Duodenal mucosa (tissue), 2 donors: Measurements from ENCODE around the gene NLGN1.

ENCODE experiments used
- H3K27ac ChIP-seq: one replicate; pipeline ENCODE4 v1.7.0; 2013; ENCODE audit warnings: low read depth, low read length
- H3K27me3 ChIP-seq, 2 donors: one replicate each; pipeline ENCODE4 v1.7.0; 2013; ENCODE audit warnings: low read length in 2 of 2, control low read depth in 1 of 2; ENCODE audit not compliant: insufficient read depth in 2 of 2, control insufficient read depth in 1 of 2
- H3K36me3 ChIP-seq, 2 donors: one replicate each; pipeline ENCODE4 v1.7.0; 2013; ENCODE audit warnings: low read length in 2 of 2, control low read depth in 1 of 2; ENCODE audit not compliant: insufficient read depth in 2 of 2, control insufficient read depth in 1 of 2
- H3K4me1 ChIP-seq, 2 donors: one replicate each; pipeline ENCODE4 v1.7.0; 2013; ENCODE audit warnings: low read length in 2 of 2, control low read depth in 1 of 2; ENCODE audit not compliant: insufficient read depth in 2 of 2, control insufficient read depth in 1 of 2
- H3K4me3 ChIP-seq, 2 donors: one replicate each; pipeline ENCODE4 v1.7.0; 2013; ENCODE audit warnings: low read length in 2 of 2, low read depth in 1 of 2
- H3K9ac ChIP-seq, 2 donors: one replicate each; pipeline ENCODE4 v1.7.0; 2013; ENCODE audit warnings: low read length in 2 of 2, low read depth in 1 of 2
- H3K9me3 ChIP-seq, 2 donors: one replicate each; pipeline ENCODE4 v1.7.0; 2013; ENCODE audit warnings: low read length in 2 of 2, control low read depth in 1 of 2; ENCODE audit not compliant: control insufficient read depth in 1 of 2

The NLGN1 gene

GRCh38 chr3:173467501-173467900 is 70.0 kb downstream of the NLGN1 start:
- no peaks in the 10 kb centered on the region for H3K4me1 ChIP-seq
- no peaks in the 10 kb centered on the region for H3K27me3 ChIP-seq
- no peak overlapping the region for H3K9ac ChIP-seq
- H3K36me3 ChIP-seq, result no peaks in the 10 kb centered on the region
- H3K9me3 ChIP-seq, result no peaks in the 10 kb centered on the region
- no peak overlapping the region for H3K4me3 ChIP-seq
- no peak overlapping the region for H3K27ac ChIP-seq

- H3K36me3 ChIP-seq, result no peaks in the 10 kb centered on the region
- no peak overlapping the region for H3K9ac ChIP-seq
Measured at GRCh38 chr3:173473237-173473636, 75.7 kb downstream of the NLGN1 start.

GRCh38 chr3:173479301-173479700 is 81.8 kb downstream of the NLGN1 start:
- Histone ChIP-seq H3K9ac (no peak overlapping the region), H3K27ac (no peak overlapping the region), H3K9me3 (no peaks in the 10 kb centered on the region), H3K27me3 (no peaks in the 10 kb centered on the region), H3K36me3 (no peaks in the 10 kb centered on the region), H3K4me1 (no peaks in the 10 kb centered on the region), H3K4me3 (no peak overlapping the region)

More at GRCh38 chr3:173473237-173473636, 75.7 kb downstream of the NLGN1 start:
- Histone ChIP-seq H3K4me3 (no peak overlapping the region), H3K27ac (no peak overlapping the region), H3K27me3 (no peaks in the 10 kb centered on the region), H3K4me1 (no peaks in the 10 kb centered on the region), H3K9me3 (no peaks in the 10 kb centered on the region)

GRCh38 chr3:173501931-173502489 is 104.5 kb downstream of the NLGN1 start:
- no peaks in the 10 kb centered on the region for H3K36me3 ChIP-seq
- H3K27me3 ChIP-seq, result no peaks in the 10 kb centered on the region
- no peak overlapping the region for H3K27ac ChIP-seq
- H3K4me3 ChIP-seq, result no peak overlapping the region
- H3K9ac ChIP-seq, result no peak overlapping the region
- no peaks in the 10 kb centered on the region for H3K4me1 ChIP-seq
- no peaks in the 10 kb centered on the region for H3K9me3 ChIP-seq

- H3K4me1 ChIP-seq, result no peaks in the 10 kb centered on the region
- H3K27ac ChIP-seq, result no peak overlapping the region
Measured at GRCh38 chr3:173502983-173503568, 105.5 kb downstream of the NLGN1 start.

GRCh38 chr3:173510565-173510964 is 113.0 kb downstream of the NLGN1 start:
- no peak overlapping the region for H3K27ac ChIP-seq
- no peak overlapping the region for H3K4me3 ChIP-seq
- no peak overlapping the region for H3K9ac ChIP-seq
- H3K9me3 ChIP-seq, result no peaks in the 10 kb centered on the region
- no peaks in the 10 kb centered on the region for H3K36me3 ChIP-seq
- no peaks in the 10 kb centered on the region for H3K27me3 ChIP-seq
- H3K4me1 ChIP-seq, result no peaks in the 10 kb centered on the region

More at GRCh38 chr3:173502983-173503568, 105.5 kb downstream of the NLGN1 start:
- no peaks in the 10 kb centered on the region for H3K36me3 ChIP-seq
- no peaks in the 10 kb centered on the region for H3K9me3 ChIP-seq
- H3K27me3 ChIP-seq, result no peaks in the 10 kb centered on the region
- H3K9ac ChIP-seq, result no peak overlapping the region
- no peak overlapping the region for H3K4me3 ChIP-seq

- no peaks in the 10 kb centered on the region for H3K36me3 ChIP-seq
- H3K4me1 ChIP-seq, result no peaks in the 10 kb centered on the region
- no peaks in the 10 kb centered on the region for H3K27me3 ChIP-seq
- H3K9ac ChIP-seq, result no peak overlapping the region
- no peaks in the 10 kb centered on the region for H3K9me3 ChIP-seq
- no peak overlapping the region for H3K27ac ChIP-seq
- no peak overlapping the region for H3K4me3 ChIP-seq
Measured at GRCh38 chr3:173513123-173513522, 115.6 kb downstream of the NLGN1 start.

- Histone ChIP-seq H3K9me3 (no peaks in the 10 kb centered on the region), H3K4me3 (no peak overlapping the region), H3K36me3 (no peaks in the 10 kb centered on the region), H3K4me1 (no peaks in the 10 kb centered on the region), H3K27ac (no peak overlapping the region), H3K27me3 (no peaks in the 10 kb centered on the region), H3K9ac (no peak overlapping the region)
Measured at GRCh38 chr3:173529062-173529711, 131.6 kb downstream of the NLGN1 start.

- no peaks in the 10 kb centered on the region for H3K9me3 ChIP-seq
Measured at GRCh38 chr3:173531602-173532001, 134.1 kb downstream of the NLGN1 start.

GRCh38 chr3:173538410-173538809 is 140.9 kb downstream of the NLGN1 start:
- Histone ChIP-seq H3K27ac (no peak overlapping the region), H3K4me3 (no peak overlapping the region), H3K9ac (no peak overlapping the region), H3K36me3 (no peaks in the 10 kb centered on the region), H3K27me3 (no peaks in the 10 kb centered on the region), H3K4me1 (no peaks in the 10 kb centered on the region), H3K9me3 (no peaks in the 10 kb centered on the region)

More at GRCh38 chr3:173531602-173532001, 134.1 kb downstream of the NLGN1 start:
- no peaks in the 10 kb centered on the region for H3K36me3 ChIP-seq
- H3K9ac ChIP-seq, result no peak overlapping the region
- no peaks in the 10 kb centered on the region for H3K4me1 ChIP-seq
- no peak overlapping the region for H3K27ac ChIP-seq
- no peaks in the 10 kb centered on the region for H3K27me3 ChIP-seq
- no peak overlapping the region for H3K4me3 ChIP-seq
